GM21367 (cell line): ENCODE data around the gene SGCD.
"Not testable (repeated sequence)": the region's sequence is repeated elsewhere in the genome, so short reads cannot be mapped to it uniquely, and the experiment has no call there.

Source experiments
- ATAC-seq: cut with Tn5 transposase; IDR thresholded peaks from one replicate; pipeline ENCODE4 v1.9.1; 2021; ENCODE audit not compliant: unreplicated experiment

The SGCD gene

DNA sequence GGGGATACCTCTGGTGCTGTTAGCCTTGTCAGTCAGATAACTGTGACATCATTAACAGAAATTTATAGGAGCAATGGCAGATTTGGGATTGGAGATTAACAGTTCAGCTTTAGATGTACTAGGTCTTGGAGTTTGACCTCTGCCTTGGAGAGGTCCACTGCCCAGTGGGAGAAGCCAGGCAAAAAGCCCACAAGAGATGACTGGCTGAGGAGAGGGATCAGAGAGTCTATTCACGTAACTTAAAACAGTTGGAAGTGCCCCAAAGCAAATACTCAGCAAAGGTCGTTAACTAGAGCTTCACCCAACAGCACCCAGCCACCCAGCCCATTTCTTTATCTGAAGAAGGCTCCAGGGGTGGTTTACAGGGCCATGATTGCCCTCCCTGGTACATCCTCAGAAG is 290.5 kb downstream of the SGCD start:
- no peak for ATAC-seq

DNA sequence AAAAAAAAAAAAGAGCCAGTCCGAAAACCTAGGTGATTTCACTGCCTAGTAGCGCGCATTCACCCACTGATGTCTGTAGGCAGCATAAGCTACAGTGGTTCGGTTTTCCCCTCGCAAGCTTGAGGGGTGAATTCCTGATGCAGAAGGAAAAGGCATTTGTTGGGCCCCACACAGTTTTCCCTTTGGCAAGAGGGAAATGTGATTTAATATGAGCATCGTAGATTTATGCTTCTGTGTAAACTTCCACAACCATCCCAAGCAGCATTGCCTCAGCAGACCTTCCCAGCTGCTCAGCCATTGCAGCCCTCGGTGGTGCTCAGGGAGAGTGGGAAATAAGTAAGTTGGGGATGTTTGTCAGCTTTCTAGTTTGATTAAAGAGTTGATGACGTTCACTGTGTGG is 291.6 kb downstream of the SGCD start:
- no peak for ATAC-seq

DNA sequence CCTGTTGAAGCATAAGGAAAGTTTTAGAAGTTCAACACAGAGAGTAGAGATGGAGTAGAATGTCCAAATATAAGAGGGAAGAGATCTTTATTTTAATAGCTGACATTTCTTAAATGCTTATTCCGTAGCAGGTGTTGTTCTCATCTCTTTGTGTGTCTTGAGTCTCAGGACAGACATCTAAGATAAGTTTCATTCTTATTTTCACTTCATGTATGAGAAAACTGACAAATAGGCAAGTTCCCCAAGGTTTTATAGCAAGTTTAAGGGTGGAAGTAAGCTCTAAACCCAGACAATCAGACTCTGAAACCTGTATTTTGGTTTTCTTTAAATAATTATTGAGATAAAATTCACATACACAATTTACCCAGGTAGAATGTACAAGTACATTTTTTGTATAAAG is 294.8 kb downstream of the SGCD start:
- ATAC-seq: no peak

DNA sequence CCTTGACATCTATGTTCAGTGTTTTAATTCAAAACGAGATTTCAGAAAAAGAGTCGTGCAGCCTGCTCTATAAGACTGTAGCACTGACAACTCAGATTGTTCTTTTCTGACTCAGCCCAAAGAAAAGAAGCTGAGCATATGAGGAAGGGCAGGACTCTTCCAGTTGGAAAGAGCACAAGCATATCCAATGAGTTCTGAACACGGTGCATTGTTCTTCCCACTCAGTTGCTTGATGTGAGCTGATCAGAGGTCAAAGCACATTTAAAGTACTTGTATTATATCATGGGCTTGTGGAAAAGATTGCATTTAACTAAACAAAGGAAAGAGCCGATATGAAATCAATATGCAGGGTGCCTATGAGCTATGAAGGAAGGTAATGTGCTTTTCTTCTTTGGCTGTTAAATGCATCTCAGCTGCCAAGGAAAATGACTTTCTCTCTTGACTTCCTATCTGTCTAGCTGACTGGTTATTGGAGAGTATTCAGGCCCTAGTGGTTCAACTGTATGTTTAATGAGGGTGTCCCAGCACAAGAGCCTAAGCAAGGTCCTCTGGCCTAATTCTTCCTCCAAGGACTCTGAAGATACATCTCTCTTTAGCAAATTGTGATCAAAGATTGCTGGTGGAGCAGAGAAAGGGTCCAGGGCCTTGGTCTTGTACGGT is 296.5 kb downstream of the SGCD start:
- ATAC-seq: no peak

DNA sequence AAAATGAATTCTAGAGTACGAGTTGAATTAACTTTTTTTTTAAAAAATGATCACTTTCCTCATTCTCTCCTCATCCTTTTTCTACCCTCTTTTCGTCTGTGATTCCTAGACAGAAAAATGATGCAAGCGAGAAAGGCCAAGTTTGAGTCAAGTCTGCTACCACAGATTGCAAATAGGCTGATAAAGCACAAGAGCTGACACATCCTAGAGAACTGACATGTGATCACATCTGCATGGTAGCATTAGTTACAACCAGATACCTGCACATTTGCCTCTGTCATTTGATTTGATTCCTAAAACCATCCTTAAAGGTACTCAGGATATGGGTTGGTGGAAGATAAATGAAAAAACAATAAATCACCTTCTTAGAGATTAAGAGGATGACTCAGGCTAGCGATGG is 297.7 kb downstream of the SGCD start:
- no peak for ATAC-seq

DNA sequence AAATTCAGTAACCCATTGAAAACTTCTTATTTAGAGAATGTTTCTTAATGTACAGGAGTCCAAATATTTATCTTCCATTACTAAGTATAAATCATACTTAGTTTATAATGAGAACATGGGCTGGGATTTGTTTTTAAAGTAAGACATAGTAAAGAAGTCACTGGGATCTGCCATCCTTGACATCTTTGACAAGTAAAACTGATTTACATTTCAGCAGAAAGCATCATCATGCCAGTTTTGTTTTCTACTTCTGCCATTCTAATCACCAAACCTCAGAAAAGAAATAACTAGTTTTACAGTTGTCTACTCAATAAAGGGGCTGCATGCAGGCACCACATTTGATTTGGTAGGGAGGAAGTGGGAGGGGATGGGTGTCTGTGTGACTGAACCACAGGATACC is 301.5 kb downstream of the SGCD start:
- no peak for ATAC-seq

DNA sequence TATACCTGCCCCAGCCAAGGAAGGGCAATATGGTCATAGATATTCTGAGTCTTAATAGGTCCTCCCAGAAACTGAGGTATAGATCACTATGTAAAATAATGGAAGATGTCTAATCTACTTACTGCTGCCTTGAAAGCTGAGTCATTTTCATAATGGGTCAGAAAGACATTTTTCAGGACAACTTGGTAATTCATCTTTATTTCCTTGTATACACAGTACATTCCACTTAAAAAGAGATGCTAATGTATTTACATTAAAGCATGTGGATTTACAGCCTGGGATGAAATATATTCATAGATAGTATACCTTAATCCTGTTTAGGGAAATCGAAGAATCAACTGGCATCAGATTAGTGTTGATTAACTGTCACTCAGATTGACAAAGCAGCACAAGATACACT is 304.0 kb downstream of the SGCD start:
- ATAC-seq: no peak

DNA sequence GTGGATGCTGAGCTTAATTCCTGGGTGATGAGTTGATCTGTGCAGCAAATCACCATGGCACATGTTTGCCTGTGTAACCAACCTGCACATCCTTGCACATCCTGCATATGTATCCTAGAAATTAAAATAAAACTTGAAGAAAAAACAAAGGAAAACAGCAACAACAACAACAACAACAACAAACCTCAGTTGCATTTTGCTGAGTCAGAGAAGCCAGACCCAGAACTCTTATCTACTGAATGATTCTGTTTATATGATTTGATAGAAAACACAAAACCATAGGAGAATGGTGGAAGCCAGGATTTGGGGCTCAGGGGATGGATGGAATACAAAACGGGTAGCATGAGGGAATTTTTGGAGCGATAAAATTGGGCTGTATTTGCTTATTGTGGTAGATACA is 307.3 kb downstream of the SGCD start:
- no peak for ATAC-seq

DNA sequence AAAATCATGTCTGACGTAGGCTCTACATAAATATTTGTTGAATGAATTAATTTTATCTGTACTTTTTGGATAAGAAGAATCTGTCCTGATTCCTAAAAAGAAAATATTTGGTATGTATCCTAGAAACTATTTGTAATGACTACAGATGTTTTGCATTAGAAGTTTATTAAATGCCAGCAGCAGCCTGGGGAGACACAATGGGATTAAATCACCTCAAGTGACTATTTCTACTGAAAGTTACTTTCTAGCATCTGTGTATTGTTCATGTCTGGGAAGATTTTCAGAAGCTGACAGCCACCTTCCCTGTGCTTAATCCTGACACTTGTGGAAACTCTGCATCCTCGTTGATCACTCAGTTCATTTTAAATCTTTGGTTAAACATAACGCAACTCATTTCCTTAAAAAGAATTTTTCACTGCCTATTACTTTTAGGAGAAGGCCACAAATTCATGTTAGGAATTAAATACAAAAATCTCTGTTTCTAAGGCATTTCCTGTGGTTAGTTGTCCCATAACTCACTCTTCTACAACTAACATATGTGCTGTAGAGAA is 313.8 kb downstream of the SGCD start:
- no peak for ATAC-seq

DNA sequence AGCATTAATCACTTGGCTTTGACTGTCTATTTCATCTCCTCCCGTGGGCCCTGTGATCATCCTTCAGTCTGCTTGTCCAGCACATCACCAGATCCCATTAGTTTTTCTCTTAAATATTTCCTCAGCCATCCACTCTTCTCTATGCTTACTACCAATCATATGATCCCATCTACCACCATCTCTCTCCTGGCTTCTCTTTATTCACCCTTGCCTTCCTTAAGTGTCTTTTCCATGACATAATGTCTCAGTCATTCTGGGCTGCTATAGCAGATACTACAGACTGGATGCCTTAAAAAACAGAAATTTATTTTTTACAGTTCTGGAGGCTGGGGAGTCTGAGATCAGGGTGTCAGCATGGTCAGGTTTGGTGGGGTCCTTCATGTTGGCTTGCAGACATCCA is 314.7 kb downstream of the SGCD start:
- ATAC-seq: no peak

DNA sequence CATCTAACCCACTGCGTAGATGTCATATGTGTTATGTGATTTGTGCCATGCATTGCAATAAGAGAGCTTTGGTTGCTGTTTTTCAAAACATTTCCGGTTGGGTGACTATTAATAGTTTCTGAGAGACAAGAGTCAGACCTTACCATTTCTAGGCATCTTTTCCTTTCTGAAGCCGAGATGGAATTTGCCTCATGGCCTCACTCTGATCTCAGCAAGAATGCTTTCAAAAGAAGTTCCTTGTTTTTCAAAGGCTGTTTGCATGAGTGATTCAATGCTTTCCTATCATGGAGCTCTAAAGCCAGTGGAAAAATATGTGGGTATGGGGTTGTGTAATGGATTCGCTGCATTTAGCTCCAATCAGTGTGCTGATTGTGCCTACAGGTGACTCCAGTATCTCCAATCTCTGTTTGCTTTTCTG is 320.1 kb downstream of the SGCD start:
- no peak for ATAC-seq

DNA sequence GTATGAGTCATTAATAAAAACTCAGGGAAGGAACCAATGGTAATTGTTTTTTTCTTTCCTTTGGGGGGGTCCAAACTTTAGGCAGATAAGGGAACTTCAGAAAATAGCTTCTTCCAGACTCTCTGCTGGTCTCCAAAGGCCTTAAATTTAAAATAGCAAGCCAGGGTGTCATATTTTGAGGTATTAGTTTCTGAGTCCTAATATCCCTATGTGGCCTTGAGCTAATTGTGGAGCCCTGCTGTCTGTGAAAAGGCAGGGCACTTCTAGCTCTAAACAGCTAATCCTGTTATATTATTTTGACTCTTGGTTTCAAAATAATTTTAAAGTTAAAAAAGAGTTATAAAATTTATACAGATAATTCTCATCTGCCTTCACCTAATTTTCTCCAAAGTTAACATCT is 327.5 kb downstream of the SGCD start:
- ATAC-seq: no peak

DNA sequence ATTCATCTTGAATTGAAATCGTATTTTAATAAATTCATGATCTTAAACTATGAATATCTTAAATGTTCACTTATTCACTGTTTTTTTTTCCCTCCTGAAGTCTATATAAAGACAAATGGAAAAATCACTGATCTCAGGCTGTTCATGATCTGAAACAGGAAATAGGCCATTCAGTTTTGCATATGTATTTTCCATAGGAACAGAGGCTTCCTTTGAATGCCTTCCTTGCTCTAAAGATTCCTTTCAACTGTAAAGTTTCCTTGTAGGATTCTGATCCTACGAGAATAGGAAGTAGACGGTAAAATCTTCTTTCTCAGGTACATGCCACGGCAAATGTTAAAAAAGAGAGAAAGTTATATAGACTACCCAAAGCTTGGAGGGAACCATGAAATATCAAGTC is 328.8 kb downstream of the SGCD start:
- no peak for ATAC-seq

DNA sequence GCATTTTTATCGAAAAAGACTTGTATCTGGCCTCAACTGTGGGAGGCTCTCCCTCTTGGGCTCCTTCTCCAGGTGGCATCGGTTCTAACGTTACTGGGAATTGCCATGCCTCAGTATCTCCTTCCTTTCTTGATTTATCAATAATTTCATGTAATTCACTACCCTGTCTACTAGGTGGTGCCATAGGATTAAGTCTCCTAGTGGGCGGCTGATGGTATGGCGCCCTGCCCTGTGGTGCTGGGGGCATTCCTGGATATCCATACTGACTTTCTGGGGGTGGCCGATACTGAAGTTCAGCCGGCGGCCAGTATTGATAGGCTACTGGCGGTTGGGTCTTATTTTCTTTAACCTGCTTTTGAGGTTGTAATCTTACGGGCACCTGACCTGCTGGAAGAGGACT is 337.9 kb downstream of the SGCD start:
- ATAC-seq: not testable (repeated sequence)

DNA sequence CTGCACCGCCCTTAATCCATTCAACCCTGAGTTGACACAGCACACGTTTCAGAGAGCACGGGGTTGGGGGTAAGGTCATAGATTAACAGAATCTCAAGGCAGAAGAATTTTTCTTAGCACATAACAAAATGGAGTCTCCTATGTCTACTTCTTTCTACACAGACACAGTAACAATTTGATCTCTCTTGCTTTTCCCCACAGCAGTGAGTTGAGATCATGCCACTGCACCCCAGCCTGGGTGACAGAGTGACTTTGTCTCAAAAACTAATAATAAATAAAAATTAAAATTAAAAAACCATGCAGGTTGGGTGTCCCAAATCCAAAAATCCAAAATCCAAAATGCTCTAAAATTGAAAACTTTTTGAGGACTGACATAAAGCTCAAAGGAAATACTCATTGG is 339.7 kb downstream of the SGCD start:
- ATAC-seq: not testable (repeated sequence)

DNA sequence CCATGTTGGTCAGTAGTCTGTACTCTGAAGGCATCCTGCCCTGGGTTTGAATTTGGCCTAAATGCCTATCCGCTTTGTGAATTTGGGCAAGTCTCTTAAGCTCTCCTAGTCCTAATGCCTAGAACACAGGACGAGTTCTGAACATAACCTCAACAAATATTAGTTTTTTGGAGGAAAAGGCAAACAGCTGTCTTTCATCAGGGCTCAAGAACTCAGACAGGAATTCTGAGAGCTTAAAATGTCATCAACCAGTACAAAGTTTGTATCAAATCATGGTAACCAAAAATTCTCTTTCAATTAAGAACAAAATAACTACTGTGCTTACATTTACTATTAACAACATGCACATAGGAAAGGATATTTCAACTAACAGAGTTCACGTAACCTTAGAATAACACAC is 340.7 kb downstream of the SGCD start:
- ATAC-seq: no peak

DNA sequence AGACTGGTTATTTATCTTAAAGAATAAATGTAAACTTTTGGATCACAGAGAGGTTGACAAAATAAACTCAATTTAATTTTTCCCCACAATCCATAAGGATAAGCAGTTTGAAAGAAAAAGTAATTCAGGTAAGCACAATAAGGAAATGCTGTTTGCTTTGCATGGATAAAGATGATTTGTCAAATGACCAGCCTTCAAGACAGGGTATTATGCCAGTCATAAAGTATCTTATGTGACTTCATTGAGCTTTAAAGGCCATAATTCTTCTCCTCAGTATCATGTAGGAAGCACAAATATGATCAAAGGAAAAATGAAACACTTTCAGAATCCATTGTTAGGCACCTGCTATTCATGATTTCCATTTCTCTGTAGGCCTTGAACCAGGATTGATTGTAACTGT is 342.5 kb downstream of the SGCD start:
- no peak for ATAC-seq

DNA sequence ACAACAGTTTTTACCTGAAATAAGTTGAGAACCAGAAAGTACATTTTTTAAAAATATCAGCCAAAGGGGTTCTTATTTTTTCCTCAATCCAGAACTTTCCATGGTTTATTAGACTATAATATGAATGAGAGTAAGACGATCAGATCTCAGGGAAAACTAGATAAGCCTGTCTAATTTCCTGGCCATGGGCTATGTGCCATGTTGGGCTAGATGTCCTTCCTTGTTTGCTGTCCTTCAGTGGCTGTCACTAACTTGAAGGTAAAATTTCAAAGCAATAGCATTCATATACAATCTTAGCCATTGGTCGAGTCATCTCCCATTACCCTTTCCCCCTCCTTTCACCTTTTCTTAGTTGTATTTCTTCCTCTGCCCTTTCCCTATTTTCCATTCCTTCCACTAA is 343.7 kb downstream of the SGCD start:
- ATAC-seq: no peak

DNA sequence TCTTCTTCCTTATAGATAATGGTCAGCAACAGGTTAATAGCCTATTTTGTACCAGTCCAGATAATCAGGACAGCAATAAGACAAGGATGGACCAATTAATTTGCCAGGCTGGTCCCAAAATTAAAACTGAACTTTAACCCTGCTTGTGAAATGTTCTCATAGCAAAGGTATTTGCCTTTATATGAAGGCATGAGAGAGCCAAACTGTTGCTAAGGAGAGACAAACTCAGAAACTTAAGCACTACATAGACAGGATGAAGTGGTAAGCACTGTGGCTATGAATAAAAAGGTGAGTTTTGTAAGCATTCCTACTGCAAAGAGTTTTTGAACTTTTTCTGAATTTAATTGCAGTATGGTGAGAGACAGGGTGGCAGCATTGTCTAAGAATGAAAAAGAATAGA is 348.4 kb downstream of the SGCD start:
- no peak for ATAC-seq

DNA sequence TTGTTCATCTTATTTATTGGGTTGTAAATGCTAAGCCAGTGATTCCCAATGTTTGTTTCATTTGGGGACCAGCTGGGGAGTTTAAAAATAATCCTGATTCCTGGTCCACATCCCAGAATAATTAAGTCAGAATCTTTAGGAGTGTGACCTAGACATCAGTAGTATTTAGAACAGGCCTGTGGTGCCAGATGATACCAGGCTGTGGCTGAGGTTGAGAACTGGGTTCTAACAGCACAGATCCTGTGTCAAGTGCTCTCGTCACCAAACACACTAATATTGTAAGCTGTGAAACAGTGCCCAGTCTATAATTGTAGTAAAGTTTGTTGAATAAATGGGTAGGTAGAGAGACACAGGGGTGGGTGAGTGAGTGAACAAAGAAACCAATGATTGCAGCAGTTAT is 351.0 kb downstream of the SGCD start:
- ATAC-seq: no peak

DNA sequence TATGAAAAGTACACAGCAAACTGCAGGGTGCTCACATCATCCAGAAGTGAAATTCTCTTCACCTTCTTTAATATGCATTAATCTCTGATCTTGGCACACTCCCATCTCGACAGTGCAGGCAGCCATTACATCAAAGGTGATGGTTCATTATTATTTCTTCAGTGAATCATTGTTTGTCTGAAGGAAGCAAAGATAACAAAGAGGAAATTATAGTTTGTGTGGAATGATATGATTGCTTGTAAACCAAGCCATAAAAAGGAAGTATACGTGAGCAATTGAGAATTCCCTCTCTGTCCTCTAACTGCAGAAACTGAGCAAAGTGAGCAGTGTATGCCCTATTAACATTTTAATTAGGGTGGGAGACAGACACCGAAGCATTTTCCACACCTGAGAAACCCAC is 351.5 kb downstream of the SGCD start:
- ATAC-seq: no peak

DNA sequence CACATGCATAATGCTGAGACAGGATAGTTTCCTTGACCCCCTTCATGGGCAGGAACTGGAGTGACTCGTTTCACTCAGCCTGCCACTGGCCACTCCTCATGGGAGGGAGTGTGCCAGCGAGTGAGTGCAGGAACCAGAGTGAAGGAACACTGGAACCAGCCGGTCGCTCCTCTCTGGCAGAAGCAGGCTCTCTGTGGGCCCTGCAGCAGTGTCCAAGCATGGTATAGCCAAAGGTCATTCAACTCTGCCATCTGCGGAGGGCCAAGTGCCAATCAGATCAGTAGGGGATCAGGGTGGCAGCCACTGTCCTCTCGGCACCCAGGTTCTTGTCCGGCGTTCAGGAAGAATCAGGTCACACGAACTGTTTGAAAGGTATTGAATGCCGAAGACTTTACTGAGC is 353.9 kb downstream of the SGCD start:
- ATAC-seq: no peak

DNA sequence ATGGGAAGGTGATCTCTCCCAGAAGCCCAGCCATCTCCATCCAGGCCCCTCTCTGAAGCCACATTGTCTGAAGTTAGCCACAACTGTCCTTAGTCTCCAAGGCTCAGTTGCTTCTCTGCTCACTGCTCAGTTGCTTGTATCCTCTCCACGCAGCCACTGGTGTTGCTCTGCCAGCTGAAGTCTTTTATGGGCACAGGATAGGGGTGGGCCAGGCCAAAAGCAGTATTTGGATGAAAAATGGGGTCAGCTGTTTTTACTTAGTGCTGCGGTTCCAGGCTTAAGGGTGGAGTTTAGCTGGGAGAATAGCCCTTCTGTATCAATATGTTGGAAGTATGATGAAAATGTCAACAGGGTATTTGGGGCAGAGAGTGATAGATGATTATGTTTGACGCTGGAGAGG is 354.3 kb downstream of the SGCD start:
- no peak for ATAC-seq
